ENCODE measurements around the gene MSI2. TPM values are rescaled to one million over a fixed set of nuclear protein-coding genes. Genes with fewer than 3 reads are reported as not detected.

The MSI2 gene
- total RNA-seq, 3 donors from 2014 or later, result 13.4 to 89.1 (median 71.1) TPM

GRCh38 chr17:57550668-57551315 is 294.5 kb downstream of the MSI2 start:
- H3K9me3 ChIP-seq, result no peaks in the 10 kb centered on the region
- intact Hi-C loops (cut with DNase I; ENCODE audit: low total_unique reads), result no loop called here
- no peak overlapping the region for H3K4me3 ChIP-seq
- H3K4me1 ChIP-seq, result no peaks in the 10 kb centered on the region
- H3K27ac ChIP-seq, result no peak overlapping the region
- TF ChIP-seq CTCF (IDR thresholded peaks at IDR 0.05) (no peak), POLR2A (IDR thresholded peaks at IDR 0.05) (no peak), POLR2AphosphoS5 (IDR thresholded peaks at IDR 0.05) (no peak)
- no peak for DNase-seq (ENCODE audit: low spot score in 2 of 2)
- H3K36me3 ChIP-seq, result no peaks in the 10 kb centered on the region
- H3K27me3 ChIP-seq, result no peaks in the 10 kb centered on the region

GRCh38 chr17:57551321-57552079 is 295.2 kb downstream of the MSI2 start:
- intact Hi-C loops (cut with DNase I; ENCODE audit: low total_unique reads), result no loop called here
- no peak overlapping the region for H3K4me3 ChIP-seq
- H3K36me3 ChIP-seq, result no peaks in the 10 kb centered on the region
- no peak overlapping the region for H3K27ac ChIP-seq
- no peaks in the 10 kb centered on the region for H3K9me3 ChIP-seq
- TF ChIP-seq POLR2AphosphoS5 (IDR thresholded peaks at IDR 0.05) (no peak), POLR2A (IDR thresholded peaks at IDR 0.05) (no peak), CTCF (IDR thresholded peaks at IDR 0.05) (no peak)
- H3K27me3 ChIP-seq, result no peaks in the 10 kb centered on the region
- no peak for DNase-seq (ENCODE audit: low spot score in 2 of 2)
- no peaks in the 10 kb centered on the region for H3K4me1 ChIP-seq

- Histone ChIP-seq H3K4me1 (no peaks in the 10 kb centered on the region), H3K36me3 (no peaks in the 10 kb centered on the region), H3K27ac (no peak overlapping the region), H3K4me3 (no peak overlapping the region), H3K9me3 (no peaks in the 10 kb centered on the region), H3K27me3 (no peaks in the 10 kb centered on the region)
- TF ChIP-seq CTCF (IDR thresholded peaks at IDR 0.05) (peak in 1 of 3 donors; percentile 24), POLR2AphosphoS5 (IDR thresholded peaks at IDR 0.05) (no peak), POLR2A (IDR thresholded peaks at IDR 0.05) (no peak)
- intact Hi-C loops (cut with DNase I; ENCODE audit: low total_unique reads), result no loop called here
- DNase-seq (ENCODE audit: low spot score in 2 of 2), result no peak
Observed at GRCh38 chr17:57552114-57552624, 295.8 kb downstream of the MSI2 start.

- H3K27me3 ChIP-seq, result no peaks in the 10 kb centered on the region
- no peak for DNase-seq (ENCODE audit: low spot score in 2 of 2)
- no peaks in the 10 kb centered on the region for H3K36me3 ChIP-seq
- no peaks in the 10 kb centered on the region for H3K4me1 ChIP-seq
- no peak for TF ChIP-seq POLR2AphosphoS5 (IDR thresholded peaks at IDR 0.05)
- no peak for TF ChIP-seq CTCF (IDR thresholded peaks at IDR 0.05)
- no peak for TF ChIP-seq POLR2A (IDR thresholded peaks at IDR 0.05)
- intact Hi-C loops (cut with DNase I; ENCODE audit: low total_unique reads), result no loop called here
- no peaks in the 10 kb centered on the region for H3K9me3 ChIP-seq
- no peak overlapping the region for H3K27ac ChIP-seq
- H3K4me3 ChIP-seq, result no peak overlapping the region
Observed at GRCh38 chr17:57553526-57553925, 297.2 kb downstream of the MSI2 start.
